Right kidney (tissue), 1 donor: Measurements from ENCODE around the gene HLA-A.
A peak's percentile ranks its signal among the peaks of the same experiment; 100 is the strongest.
"Not testable (repeated sequence)": the region's sequence is repeated elsewhere in the genome, so short reads cannot be mapped to it uniquely, and the experiment has no call there.

ENCODE experiments used
- DNase-seq: peaks from one replicate; pipeline ENCODE4 v3.0.0-alpha.2; 2016

HLA-A gene

DNA sequence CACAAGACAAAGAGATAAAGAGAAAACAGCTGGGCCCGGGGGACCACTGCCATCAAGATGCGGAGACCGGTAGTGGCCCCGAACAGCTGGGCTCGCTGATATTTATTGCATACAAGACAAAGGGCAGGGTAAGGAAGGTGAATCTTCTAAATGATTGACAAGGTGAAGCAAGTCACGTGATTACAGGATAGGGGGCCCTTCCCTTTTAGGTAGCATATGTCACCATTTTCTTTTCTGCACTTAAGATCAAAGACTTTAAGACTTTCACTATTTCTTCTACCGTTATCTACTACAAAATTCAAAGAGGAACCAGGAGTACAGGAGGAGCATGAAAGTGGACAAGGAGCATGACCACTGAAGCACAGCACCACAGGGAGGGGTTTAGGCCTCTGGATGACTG is 12.3 kb upstream of the HLA-A start:
- not testable (repeated sequence) for DNase-seq

DNA sequence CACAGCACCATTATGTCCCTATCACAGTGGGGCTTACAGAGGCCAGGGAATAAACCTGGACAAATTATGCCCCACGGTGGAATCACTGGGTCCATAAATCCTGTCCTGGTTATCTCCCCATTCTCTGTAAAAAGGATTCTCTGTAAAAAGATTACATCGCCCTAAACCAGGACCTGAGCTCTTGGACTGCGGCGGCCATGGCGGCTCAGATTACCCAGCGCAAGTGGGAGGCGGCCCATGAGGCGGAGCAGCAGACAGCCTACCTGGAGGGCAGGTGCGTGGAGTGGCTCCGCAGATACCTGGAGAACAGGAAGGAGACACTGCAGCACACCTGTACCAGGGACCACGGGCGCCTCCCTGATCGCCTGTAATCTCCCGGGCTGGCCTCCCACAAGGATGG is 8.4 kb upstream of the HLA-A start:
- no peak for DNase-seq

DNA sequence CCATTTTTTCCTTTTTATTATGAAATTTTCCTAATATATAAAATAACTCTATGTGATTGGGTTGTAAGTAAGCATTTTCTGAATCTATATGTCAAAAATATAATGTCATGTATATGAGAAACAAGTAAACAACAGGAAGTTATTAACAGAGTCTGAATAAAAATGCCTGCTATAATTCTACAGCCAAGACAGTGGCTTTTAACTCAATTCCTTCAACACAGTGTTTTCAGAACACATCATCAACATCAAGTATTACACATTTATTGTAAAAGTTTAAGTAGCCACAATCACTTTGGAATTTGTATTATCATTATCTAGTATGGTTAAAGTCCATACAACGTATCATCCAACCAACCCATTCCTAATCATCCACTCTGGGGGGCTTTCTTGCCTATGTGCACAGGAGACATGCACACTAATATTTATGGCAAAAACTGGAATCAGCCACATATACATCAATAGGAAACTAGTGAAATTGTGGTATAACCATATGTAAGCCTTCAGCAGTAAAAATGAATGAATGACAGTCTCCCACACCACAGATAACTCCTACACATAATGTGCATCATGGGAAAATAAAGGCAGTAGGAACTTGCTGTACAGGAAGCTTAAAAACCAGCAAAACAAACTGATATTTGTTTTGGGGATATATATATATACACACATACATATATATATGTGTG is 6.9 kb upstream of the HLA-A start:
- DNase-seq, result no peak

DNA sequence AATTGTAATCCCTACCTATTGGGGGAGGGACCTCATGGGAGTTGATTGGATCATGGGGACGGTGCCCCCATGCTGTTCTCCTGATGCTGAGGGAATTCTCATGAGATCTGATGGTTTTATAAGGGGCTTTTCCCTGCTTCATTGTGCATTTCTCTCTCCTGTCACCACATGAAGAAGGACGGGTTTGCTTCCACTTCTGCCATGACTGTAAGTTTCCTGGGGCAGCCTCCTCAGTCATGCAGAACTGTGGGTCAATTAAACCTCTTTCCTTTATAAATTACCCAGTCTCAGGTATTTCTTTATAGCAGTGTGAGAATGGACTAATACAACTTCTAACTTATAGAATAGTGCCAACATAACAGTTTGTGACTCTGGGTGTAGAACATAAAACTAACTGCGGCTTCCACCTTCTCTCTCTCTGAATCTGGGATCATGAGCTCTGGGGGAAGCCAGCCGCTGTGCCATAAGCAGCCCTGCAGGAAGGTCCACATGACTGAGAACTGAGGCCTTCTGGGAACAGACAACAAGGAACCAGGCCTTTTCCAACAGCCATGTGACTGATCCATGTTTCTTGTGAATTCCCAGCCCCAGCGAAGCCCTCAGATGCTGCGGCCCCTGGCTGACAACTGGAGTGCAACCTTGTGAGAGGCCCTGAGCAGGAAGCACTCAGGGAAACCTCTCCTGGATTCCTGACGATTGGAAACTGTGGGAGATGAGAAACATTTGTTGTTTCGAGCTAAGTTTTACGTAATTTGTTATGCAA is 3.4 kb upstream of the HLA-A start:
- DNase-seq, result no peak

DNA sequence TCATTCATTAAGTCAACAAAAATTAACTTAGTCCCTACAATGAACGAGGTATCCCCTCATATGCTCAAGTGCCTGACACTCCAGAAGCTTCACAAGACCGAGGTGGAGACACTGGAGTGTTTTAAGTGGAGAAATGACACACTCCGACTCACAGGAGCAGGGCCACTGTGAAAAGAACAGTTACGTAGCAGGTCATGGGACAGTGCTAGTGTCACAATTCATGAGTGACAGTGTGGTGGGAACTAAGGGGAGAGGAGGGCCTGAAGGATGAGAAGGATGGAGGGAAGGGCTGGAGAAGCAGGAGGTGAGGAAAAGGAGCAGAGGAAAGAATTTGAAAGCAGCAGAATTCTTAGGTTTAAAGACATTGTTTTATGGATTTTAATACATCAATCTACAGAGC is 1.3 kb upstream of the HLA-A start:
- DNase-seq, result no peak

DNA sequence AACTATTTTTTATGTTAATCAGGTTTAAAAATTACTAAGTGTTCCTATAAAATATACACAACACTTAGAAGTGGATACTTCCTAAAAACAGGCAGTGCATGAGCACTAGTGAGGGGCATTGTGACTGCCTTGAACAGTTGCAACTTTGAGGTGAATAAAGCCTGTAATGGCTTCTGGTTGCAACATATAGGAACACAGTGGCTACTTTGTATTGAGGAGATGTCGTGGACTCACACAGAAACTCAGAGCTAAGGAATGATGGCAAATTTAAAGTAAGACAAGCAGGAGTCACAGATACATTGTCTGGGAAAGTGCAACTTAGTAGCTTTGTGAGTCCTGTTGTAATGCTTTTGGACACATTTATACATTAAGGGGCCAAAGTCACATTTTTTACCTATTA is 861 bp upstream of the HLA-A start:
- no peak for DNase-seq

DNA sequence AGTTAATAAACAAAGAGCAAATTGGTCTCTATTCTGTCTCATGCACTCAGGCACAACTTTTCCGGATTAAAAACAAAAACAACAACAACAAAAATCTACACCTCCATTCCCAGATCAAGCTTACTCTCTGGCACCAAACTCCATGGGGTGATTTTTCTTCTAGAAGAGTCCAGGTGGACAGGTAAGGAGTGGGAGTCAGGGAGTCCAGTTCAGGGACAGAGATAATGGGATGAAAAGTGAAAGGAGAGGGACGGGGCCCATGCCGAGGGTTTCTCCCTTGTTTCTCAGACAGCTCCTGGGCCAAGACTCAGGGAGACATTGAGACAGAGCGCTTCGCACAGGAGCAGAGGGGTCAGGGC is 437 bp upstream of the HLA-A start:
- no peak for DNase-seq

DNA sequence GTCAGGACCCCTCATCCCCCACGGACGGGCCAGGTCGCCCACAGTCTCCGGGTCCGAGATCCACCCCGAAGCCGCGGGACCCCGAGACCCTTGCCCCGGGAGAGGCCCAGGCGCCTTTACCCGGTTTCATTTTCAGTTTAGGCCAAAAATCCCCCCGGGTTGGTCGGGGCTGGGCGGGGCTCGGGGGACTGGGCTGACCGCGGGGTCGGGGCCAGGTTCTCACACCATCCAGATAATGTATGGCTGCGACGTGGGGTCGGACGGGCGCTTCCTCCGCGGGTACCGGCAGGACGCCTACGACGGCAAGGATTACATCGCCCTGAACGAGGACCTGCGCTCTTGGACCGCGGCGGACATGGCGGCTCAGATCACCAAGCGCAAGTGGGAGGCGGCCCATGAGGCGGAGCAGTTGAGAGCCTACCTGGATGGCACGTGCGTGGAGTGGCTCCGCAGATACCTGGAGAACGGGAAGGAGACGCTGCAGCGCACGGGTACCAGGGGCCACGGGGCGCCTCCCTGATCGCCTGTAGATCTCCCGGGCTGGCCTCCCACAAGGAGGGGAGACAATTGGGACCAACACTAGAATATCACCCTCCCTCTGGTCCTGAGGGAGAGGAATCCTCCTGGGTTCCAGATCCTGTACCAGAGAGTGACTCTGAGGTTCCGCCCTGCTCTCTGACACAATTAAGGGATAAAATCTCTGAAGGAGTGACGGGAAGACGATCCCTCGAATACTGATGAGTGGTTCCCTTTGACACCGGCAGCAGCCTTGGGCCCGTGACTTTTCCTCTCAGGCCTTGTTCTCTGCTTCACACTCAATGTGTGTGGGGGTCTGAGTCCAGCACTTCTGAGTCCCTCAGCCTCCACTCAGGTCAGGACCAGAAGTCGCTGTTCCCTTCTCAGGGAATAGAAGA is 978 bp downstream of the HLA-A start:
- peak; percentile 38 for DNase-seq

DNA sequence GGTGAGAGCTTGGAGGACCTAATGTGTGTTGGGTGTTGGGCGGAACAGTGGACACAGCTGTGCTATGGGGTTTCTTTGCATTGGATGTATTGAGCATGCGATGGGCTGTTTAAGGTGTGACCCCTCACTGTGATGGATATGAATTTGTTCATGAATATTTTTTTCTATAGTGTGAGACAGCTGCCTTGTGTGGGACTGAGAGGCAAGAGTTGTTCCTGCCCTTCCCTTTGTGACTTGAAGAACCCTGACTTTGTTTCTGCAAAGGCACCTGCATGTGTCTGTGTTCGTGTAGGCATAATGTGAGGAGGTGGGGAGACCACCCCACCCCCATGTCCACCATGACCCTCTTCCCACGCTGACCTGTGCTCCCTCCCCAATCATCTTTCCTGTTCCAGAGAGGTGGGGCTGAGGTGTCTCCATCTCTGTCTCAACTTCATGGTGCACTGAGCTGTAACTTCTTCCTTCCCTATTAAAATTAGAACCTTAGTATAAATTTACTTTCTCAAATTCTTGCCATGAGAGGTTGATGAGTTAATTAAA is 3.0 kb downstream of the HLA-A start:
- no peak for DNase-seq

DNA sequence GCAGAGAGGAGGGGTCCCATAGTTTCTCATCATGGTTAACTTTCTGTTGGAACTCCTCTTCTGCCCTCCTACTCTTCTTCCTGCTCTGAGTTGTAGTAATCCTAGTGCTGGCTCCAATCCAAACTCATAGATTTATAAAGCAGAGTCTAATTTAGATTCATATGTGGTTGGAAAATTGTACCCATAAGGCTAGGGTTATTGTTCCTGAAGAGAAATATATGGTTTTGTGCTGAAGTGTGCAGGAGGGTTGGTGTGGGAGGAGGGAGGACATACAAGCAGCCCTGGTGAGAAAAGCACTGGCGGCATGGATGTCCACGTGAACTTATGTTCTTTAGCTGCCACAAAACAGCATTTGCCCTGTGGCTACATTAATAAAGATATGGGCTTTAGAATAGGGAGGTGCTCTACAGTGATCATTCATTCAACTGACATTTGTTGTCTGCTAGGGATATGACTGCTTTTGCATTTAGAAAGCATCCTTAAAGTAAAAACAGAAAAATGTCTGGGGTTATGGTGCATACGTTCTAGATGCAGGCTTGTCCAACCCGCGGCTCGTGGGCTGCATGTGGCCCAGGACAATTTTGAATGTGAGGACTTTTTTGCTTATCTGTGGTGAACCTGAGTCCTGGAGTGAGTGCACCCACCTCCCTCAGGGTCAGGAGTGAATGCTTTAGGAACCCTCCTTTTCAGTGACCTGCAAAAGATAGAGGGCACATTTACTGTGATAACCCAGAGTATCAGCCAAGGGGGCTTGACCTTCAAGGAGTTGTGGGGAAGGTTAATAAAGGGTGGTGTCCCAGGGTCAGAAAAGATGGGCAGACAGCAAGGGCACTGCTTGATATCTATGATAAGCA is 4.1 kb downstream of the HLA-A start:
- no peak for DNase-seq

DNA sequence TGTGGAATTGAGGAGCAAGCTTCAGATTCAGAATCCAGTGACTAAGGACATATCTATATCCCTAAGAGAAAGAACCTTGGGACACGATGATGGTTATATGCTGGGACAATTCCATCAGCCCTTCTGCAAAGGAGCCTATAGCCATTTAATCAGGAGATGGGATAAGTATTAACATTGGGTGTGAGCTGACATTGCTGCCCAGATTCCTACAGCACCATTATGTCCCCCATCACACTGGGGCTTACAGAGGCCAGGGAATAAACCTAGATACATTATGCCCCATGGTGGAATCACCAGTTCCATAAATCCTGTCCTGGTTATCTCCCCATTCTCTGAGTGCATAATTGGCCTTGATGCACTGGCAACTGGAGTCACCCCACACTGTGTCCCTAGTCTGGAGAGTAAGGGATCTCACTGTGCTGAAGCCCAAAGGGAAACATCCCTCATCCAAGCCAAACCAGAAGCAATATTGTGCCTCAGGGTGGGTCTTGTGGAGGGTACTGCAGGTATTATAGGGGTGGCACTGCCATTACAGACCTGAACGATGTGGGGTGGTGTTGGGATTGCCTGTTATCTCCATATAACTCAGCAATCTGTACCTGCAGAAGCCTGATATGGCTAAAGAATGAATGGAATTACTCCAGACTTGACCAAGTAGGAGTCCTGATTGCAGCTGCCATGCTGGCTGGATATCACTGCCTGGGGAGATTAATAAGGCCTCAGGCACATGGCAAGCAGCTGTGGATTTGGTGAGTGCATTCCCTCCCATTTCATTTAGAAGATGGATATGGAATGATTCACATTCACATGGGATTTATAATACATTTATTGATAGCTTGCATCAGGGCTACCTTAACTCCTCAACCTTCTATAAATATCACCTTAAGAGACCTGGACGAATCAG is 5.0 kb downstream of the HLA-A start:
- DNase-seq, result no peak

DNA sequence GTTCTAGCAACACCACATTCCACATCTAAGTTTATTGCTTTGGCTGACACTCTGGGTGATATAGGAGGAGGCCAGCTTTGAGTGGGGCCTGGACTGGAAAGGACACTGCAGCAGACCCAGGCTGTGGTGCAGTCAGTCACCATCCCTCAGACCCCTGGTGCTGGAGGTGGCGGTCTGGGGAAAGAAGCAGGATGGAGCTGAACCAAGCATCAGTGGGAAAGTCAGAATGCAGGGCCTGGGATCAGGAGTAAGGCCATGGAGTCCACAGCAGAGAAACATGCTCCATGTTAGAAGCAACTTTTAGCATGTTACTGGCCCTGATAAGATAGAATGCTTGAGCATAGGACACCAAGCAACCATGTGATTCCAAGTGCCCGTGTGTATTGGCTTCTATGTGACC is 5.9 kb downstream of the HLA-A start:
- DNase-seq, result no peak

DNA sequence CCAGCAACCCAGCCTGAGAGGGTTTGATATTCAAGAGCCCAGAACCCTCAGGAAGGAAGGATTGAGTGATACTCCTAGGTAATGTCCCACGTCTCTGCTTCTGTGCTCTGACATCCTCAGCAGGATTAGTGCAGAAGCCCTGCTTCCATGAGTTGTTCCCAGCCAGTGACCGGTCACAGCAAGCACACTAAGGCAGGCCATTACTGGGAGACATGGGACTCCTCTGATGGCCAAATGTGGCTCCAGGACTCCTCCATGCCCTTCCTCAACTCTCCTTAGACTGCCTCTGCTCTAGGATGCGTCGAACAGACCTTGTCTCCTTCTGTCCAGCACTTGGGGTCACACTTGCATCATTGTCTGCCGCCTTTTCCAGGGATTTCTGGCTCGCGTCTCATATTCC is 7.6 kb downstream of the HLA-A start:
- DNase-seq, result no peak

DNA sequence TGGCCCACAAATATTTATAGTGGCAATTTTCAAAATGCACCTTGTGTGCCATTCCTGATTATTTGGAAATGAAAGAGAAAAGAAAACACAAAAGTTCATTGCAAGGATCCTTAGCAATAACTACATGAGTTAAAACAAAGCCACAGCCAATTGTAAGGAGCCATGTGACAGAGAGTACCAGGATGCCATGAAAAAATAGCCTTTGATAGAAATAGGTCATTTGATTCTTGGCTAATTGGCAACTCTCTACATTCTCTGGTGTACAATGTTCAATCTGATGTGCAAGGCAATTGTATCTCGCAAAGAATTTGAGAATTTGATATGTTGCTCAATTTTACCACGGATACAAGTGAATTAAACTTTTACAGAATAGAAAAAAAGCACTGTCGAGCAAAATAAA is 9.6 kb downstream of the HLA-A start:
- DNase-seq, result no peak

DNA sequence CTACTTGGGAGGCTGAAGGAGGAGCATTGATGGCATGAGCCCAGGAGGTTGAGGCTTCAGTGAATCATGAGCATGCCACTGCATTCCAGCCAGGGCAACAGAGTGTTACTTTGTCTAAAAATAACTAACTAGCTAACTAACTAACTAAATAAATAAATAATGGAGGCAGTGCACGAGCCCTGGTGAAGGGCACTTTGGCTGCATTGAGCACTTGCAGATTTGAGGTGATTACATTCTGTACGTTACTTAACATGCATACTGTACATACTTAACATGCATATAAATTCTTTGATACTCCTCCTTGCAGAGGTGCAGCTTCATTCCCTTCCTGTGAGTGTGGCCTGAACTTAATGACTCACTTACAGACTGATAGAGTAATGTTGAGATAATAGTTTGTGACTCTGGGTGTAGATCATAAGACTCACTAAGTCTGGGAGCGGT is 10.7 kb downstream of the HLA-A start:
- no peak for DNase-seq

DNA sequence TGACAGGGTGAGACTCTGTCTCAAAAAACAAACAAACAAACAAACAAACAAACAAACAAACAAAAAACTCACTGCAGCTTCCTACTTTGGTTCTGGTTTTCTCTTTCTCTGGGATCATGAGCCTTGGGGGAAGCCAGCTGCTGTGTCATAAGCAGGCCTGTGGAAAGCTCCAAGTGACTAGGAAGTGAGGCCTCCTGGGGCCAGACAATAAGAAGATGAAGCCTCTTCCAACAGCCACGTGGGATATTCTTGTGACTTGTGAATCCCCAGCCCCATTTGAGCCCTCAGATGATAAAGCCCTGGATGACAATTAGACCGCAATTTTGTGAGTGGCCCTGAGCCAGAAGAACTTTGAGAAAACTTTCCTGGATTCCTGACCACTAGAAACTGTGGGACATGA is 11.4 kb downstream of the HLA-A start:
- no peak for DNase-seq

DNA sequence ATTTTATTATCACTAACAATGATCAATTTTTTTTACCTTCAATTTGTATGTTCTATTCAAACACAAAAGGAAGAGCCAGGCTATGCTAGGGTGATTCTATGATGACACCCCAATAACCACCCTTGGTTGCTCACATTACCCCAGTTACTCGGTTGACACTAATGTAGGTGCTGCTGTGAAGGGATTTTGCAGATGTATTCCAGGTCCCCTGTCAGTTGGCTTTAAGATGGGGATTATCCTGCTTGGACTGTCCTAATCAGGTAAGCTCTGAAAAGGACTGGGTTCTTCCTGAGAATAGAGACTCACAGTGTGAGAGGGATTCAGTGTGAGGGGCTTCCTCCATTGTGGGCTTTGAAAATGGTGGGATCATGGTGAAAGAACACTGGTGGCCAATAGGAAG is 11.9 kb downstream of the HLA-A start:
- DNase-seq, result no peak

DNA sequence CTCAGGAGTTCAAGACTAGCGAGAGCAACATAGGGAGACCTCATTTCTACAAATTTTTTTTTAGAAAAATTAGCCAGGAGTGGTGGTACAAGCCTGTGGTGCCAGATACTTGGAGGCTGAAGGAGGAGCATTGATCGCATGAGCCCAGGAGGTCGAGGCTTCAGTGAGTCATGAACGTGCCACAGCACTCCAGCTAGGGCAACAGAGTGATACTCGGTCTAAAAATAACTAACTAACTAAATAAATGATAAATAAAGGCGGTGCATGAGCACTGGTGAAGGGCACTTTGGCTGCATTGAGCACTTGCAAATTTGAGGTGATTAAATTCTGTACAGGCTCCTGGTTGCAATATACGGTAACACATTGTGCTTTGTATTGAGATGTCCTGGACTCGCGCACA is 13.5 kb downstream of the HLA-A start:
- DNase-seq, result no peak

DNA sequence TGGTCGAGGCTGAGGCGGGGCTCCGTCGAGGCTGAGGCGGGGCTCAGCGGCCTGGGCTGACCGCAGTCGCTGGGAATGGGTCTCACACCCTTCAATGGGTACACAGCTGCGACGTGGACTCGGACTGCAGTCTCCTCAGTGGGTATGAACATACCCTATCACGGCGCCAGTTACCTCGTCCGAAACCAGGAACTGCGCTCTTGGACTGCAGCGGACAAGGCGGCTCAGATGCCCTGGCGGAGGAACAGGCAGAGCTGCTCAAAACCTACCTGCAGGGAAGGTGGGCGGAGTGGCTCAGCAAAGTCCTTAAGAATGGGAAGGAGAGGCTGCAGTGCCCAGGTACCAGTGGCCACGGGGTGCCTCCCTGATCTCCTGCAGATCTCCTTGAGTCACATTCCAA is 14.2 kb downstream of the HLA-A start:
- no peak for DNase-seq

DNA sequence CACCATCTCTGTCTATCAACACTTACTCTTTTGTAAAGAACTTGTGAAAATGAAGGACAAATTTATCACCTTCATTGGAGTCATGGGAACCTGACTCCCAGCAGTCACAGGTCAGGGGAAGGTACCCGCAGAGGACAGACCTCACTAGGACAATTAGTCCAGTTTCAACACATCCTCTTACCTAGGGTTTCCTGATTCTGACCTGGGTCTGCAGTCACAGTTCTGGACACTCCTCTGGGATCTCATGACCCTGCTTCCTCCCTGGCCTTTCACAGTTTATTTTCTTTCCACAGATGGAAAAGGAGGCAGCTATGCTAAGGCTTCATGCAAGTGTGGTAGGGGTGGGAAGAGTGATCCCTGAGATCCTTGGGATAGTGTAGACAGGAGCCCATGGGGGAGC is 15.7 kb downstream of the HLA-A start:
- DNase-seq, result no peak

DNA sequence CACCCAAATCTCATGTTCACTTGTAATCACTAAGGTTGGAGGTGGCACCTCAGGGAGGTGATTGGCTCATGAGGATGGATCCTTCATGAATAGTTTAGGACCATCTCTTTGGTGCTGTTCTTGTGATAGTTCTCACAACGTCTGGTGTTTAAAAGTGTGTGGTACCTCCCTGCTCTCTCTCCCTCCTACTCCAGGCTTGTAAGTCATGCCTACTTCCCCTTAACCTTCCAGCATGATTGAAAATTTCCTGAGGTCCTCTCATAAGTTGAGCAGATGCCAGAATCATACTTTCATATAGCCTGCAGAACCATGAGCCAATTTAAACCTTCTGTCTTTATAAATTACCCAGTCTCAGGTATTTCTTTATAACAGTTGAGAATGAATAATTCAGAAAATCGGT is 16.6 kb downstream of the HLA-A start:
- DNase-seq, result no peak
